ENCODE measurements around the gene MRAS. TPM values are rescaled to one million over a fixed set of nuclear protein-coding genes. Genes with fewer than 3 reads are reported as not detected.

MRAS gene
- total RNA-seq, 1 donor: 80.7 TPM

GRCh38 chr3:138442433-138442832 lies 94.1 kb downstream of the MRAS start:
- H3K4me3 ChIP-seq (ENCODE audit: insufficient read depth, low read length): no peak overlapping the region
- no peak overlapping the region for H3K27ac ChIP-seq (ENCODE audit: low read depth, low read length)
- TF ChIP-seq CTCF (IDR thresholded peaks at IDR 0.05; ENCODE audit: extremely low read depth, low read depth, low read length): no peak
- H3K36me3 ChIP-seq (ENCODE audit: insufficient read depth, low read length): no peaks in the 10 kb centered on the region
- peak; percentile 95 for DNase-seq (ENCODE audit: insufficient read length, low spot score, missing footprints)
- H3K4me1 ChIP-seq (ENCODE audit: insufficient read depth, low read length): peaks cover 40% of the 10 kb centered on the region
- no peak overlapping the region for H2AFZ ChIP-seq (ENCODE audit: low read length)
- no peaks in the 10 kb centered on the region for H4K20me1 ChIP-seq (ENCODE audit: insufficient read depth, low read length)
- H3K27me3 ChIP-seq (ENCODE audit: insufficient read depth, low read length): no peaks in the 10 kb centered on the region
- H3K9me3 ChIP-seq (ENCODE audit: low read depth, low read length): no peaks in the 10 kb centered on the region
- no peaks in the 10 kb centered on the region for H3K79me2 ChIP-seq (ENCODE audit: insufficient read depth, low read length)
- H3K4me2 ChIP-seq (ENCODE audit: insufficient read depth, low read length): peak overlapping the region; percentile 32

- no peak for DNase-seq (ENCODE audit: insufficient read length, low spot score, missing footprints)
- Histone ChIP-seq H3K79me2 (ENCODE audit: insufficient read depth, low read length) (no peaks in the 10 kb centered on the region), H3K9me3 (ENCODE audit: low read depth, low read length) (no peaks in the 10 kb centered on the region), H3K4me1 (ENCODE audit: insufficient read depth, low read length) (peaks cover 40% of the 10 kb centered on the region), H3K4me3 (ENCODE audit: insufficient read depth, low read length) (no peak overlapping the region), H4K20me1 (ENCODE audit: insufficient read depth, low read length) (no peaks in the 10 kb centered on the region), H2AFZ (ENCODE audit: low read length) (no peak overlapping the region), H3K27ac (ENCODE audit: low read depth, low read length) (no peak overlapping the region), H3K4me2 (ENCODE audit: insufficient read depth, low read length) (no peak overlapping the region), H3K36me3 (ENCODE audit: insufficient read depth, low read length) (no peaks in the 10 kb centered on the region), H3K27me3 (ENCODE audit: insufficient read depth, low read length) (no peaks in the 10 kb centered on the region)
- TF ChIP-seq CTCF (IDR thresholded peaks at IDR 0.05; ENCODE audit: extremely low read depth, low read depth, low read length): no peak
Observed at GRCh38 chr3:138443091-138443490, 94.7 kb downstream of the MRAS start.

- DNase-seq (ENCODE audit: insufficient read length, low spot score, missing footprints): no peak
- no peaks in the 10 kb centered on the region for H3K27me3 ChIP-seq (ENCODE audit: insufficient read depth, low read length)
- H3K4me1 ChIP-seq (ENCODE audit: insufficient read depth, low read length): peaks cover 39% of the 10 kb centered on the region
- H3K4me2 ChIP-seq (ENCODE audit: insufficient read depth, low read length): no peak overlapping the region
- H3K36me3 ChIP-seq (ENCODE audit: insufficient read depth, low read length): no peaks in the 10 kb centered on the region
- H4K20me1 ChIP-seq (ENCODE audit: insufficient read depth, low read length): no peaks in the 10 kb centered on the region
- TF ChIP-seq CTCF (IDR thresholded peaks at IDR 0.05; ENCODE audit: extremely low read depth, low read depth, low read length): no peak
- H3K79me2 ChIP-seq (ENCODE audit: insufficient read depth, low read length): no peaks in the 10 kb centered on the region
- no peaks in the 10 kb centered on the region for H3K9me3 ChIP-seq (ENCODE audit: low read depth, low read length)
- H3K27ac ChIP-seq (ENCODE audit: low read depth, low read length): no peak overlapping the region
- no peak overlapping the region for H3K4me3 ChIP-seq (ENCODE audit: insufficient read depth, low read length)
- H2AFZ ChIP-seq (ENCODE audit: low read length): no peak overlapping the region
Observed at GRCh38 chr3:138443521-138444503, 95.4 kb downstream of the MRAS start.

- Histone ChIP-seq H3K27me3 (ENCODE audit: insufficient read depth, low read length) (no peaks in the 10 kb centered on the region), H3K27ac (ENCODE audit: low read depth, low read length) (no peak overlapping the region), H3K36me3 (ENCODE audit: insufficient read depth, low read length) (no peaks in the 10 kb centered on the region), H3K4me2 (ENCODE audit: insufficient read depth, low read length) (no peak overlapping the region), H2AFZ (ENCODE audit: low read length) (no peak overlapping the region), H3K4me3 (ENCODE audit: insufficient read depth, low read length) (no peak overlapping the region), H4K20me1 (ENCODE audit: insufficient read depth, low read length) (no peaks in the 10 kb centered on the region), H3K9me3 (ENCODE audit: low read depth, low read length) (no peaks in the 10 kb centered on the region), H3K79me2 (ENCODE audit: insufficient read depth, low read length) (no peaks in the 10 kb centered on the region), H3K4me1 (ENCODE audit: insufficient read depth, low read length) (peaks cover 25% of the 10 kb centered on the region)
- DNase-seq (ENCODE audit: insufficient read length, low spot score, missing footprints): peak; percentile 36
- TF ChIP-seq CTCF (IDR thresholded peaks at IDR 0.05; ENCODE audit: extremely low read depth, low read depth, low read length): no peak
Observed at GRCh38 chr3:138445236-138445635, 96.9 kb downstream of the MRAS start.
